Ishikawa (cell line): ENCODE measurements around the gene LRP1-AS.
A peak's percentile ranks its signal among the peaks of the same experiment; 100 is the strongest.

Experiments used
- CEBPB ChIP-seq: IDR thresholded peaks from 2 replicates; pipeline ENCODE4 v1.6.1; 2012
- EGR1 ChIP-seq: IDR thresholded peaks from 2 replicates; pipeline ENCODE4 v1.6.1; 2012
- EP300 ChIP-seq: IDR thresholded peaks from 2 replicates; pipeline ENCODE4 v1.6.1; 2012; ENCODE audit warnings: borderline replicate concordance
- FOXM1 ChIP-seq: IDR thresholded peaks from 2 replicates; pipeline ENCODE4 v1.6.1; 2012; ENCODE audit warnings: low read depth, borderline replicate concordance
- MAX ChIP-seq: IDR thresholded peaks from 2 replicates; pipeline ENCODE4 v1.6.1; 2012
- NFIC ChIP-seq: IDR thresholded peaks from 2 replicates; pipeline ENCODE4 v1.6.1; 2012
- RAD21 ChIP-seq: IDR thresholded peaks from 2 replicates; pipeline ENCODE4 v1.6.1; 2012; ENCODE audit warnings: low read depth
- REST ChIP-seq: IDR thresholded peaks from 2 replicates; pipeline ENCODE4 v1.6.1; 2012; ENCODE audit warnings: low read depth, mild to moderate bottlenecking
- TAF1 ChIP-seq: IDR thresholded peaks from 2 replicates; pipeline ENCODE4 v1.6.1; 2012; ENCODE audit warnings: low read depth, mild to moderate bottlenecking
- USF1 ChIP-seq: IDR thresholded peaks from 2 replicates; pipeline ENCODE4 v1.6.1; 2012
- YY1 ChIP-seq: IDR thresholded peaks from 2 replicates; pipeline ENCODE4 v1.6.1; 2012; ENCODE audit warnings: low read depth
- ZBTB7A ChIP-seq: IDR thresholded peaks from 2 replicates; pipeline ENCODE4 v1.6.1; 2012; ENCODE audit warnings: low read depth

GRCh38 chr12:57182918-57183575, 35.6 kb upstream of the LRP1-AS start:
- TF ChIP-seq EP300 (no peak), FOXM1 (no peak), RAD21 (peak; percentile 97), EGR1 (no peak), YY1 (no peak), NFIC (no peak), REST (no peak), MAX (no peak), USF1 (no peak), ZBTB7A (no peak), CEBPB (no peak), TAF1 (no peak)
